Coronary artery (tissue), 2 donors: Measurements from ENCODE around the gene FAM20C.

Experiments
- DNase-seq: peaks from one replicate; pipeline ENCODE4 v3.0.0-alpha.2; 2017; ENCODE audit warnings: low spot score
- H3K27ac ChIP-seq, 2 donors: fragments of 200-600 bp; sonication (generic); one replicate each; pipeline ENCODE4 v1.5.1; 2016 to 2019
- H3K4me3 ChIP-seq: fragments of 200-600 bp; sonication (generic); 2 replicates; pipeline ENCODE4 v1.5.1; 2016; ENCODE audit warnings: mild to moderate bottlenecking, moderate library complexity
- CTCF ChIP-seq: fragments of 200-600 bp; sonication (generic); IDR thresholded peaks from one replicate; pipeline ENCODE4 v1.5.1; 2019; ENCODE audit warnings: antibody characterized with exemption

Gene FAM20C

GRCh38 chr7:191981-192649, at the start of gene FAM20C:
Gene FAM20C, plus strand, starts transcription at chr7:192571. Its CDS starts 629 bp downstream, at chr7:193200.
- TF ChIP-seq CTCF: no peak
- peak; percentile 90 for DNase-seq
- Histone ChIP-seq H3K4me3 (peak within 1 kb of the TSS; percentile 93), H3K27ac (peak within 1 kb of the TSS; percentile 85 to 94)

GRCh38 chr7:143145-143751, 49.1 kb upstream of the FAM20C start:
- Histone ChIP-seq H3K27ac (peak overlapping the region; percentile 71 to 88), H3K4me3 (no peak overlapping the region)
- TF ChIP-seq CTCF: no peak
- no peak for DNase-seq

GRCh38 chr7:143811-144453, 48.4 kb upstream of the FAM20C start:
- no peak for TF ChIP-seq CTCF
- no peak overlapping the region for H3K4me3 ChIP-seq
- peak overlapping the region; percentile 71 to 88 for H3K27ac ChIP-seq
- no peak for DNase-seq

GRCh38 chr7:144454-144826, 47.9 kb upstream of the FAM20C start:
- no peak for TF ChIP-seq CTCF
- Histone ChIP-seq H3K4me3 (no peak overlapping the region), H3K27ac (no peak overlapping the region)
- DNase-seq: no peak

GRCh38 chr7:145863-146262, 46.5 kb upstream of the FAM20C start:
- TF ChIP-seq CTCF: no peak
- Histone ChIP-seq H3K4me3 (no peak overlapping the region), H3K27ac (no peak overlapping the region)
- DNase-seq: no peak

GRCh38 chr7:148543-148931, 43.8 kb upstream of the FAM20C start:
- DNase-seq: no peak
- peak overlapping the region; percentile 70 for H3K4me3 ChIP-seq
- peak overlapping the region; percentile 83 to 93 for H3K27ac ChIP-seq
- no peak for TF ChIP-seq CTCF
